ENCODE data around the gene ST3GAL6. TPM values are rescaled to one million over a fixed set of nuclear protein-coding genes. Genes with fewer than 3 reads are reported as not detected.

The ST3GAL6 gene
- total RNA-seq, 2 donors from 2014 or later = 22.2 to 36.3 TPM

DNA sequence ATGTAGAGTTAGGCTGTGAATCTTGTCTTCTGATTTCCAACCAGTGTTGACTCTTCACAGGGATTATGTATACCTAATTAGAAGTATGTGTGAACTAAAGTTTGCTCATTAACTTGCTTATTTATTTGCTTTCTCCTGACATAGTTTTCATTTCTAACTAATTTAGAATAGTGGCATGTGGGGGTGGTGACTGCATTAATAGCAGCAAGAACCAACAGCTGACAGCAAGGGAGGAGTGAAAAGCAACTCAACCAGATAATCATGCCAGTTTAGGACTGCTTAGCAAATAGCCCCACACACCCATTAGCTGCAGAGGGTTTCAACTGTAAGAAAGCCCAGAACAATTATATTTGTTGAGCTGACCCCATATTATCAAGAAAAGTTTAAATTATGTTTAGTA is 3.8 kb downstream of the ST3GAL6 start:
- intact Hi-C loops (cut with DNase I) = no loop called here
- no peak for ATAC-seq
- no peak for DNase-seq

- intact Hi-C loops (cut with DNase I) = no loop called here
- no peak for DNase-seq
- no peak for ATAC-seq
Observed at GRCh38 chr3:98768961-98769360, 5.8 kb downstream of the ST3GAL6 start.

GRCh38 chr3:98769448-98769847 is 6.3 kb downstream of the ST3GAL6 start:
- intact Hi-C loops (cut with DNase I) = no loop called here
- no peak for DNase-seq
- ATAC-seq = peak in 1 of 2 donors; percentile 60

DNA sequence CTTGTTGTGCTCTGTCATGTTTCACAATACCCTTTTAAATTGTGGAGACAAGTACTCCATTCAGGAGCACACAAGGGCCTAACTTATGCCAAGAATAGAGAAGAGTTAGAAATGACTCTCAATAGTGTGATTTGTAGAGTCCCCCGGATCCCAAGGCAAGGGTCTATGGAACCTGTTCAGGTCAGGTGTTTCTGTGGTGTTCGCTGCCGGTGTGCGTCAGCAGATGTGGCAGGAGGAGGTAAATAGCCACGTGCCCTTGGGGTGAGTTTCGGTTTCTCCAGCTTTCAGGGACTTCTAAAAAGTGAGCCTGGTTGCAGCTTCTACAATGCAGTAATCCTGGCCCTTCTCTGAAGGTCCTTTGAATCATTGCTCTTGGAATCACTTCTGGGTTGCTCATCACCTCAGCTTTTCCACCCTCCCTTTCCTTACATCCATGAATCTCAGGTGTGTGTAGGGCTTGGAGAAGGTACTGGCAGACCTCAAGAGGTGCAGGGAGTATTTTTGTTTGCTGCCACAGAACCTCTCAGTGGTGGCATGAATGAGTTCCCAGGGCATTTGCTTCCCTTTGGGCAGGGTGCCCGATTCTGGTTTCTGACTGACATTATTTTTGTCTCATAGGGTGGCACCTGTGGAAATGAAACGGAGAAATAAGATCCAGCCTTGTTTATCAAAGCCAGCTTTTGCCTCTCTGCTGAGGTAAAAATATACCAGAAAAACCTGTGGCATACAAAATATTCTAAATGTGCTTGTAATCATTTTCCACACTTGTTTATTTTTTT is 7.3 kb downstream of the ST3GAL6 start:
- peak; percentile 15 to 51 for ATAC-seq
- DNase-seq = no peak

GRCh38 chr3:98772022-98772421 is 8.9 kb downstream of the ST3GAL6 start:
- ATAC-seq (no peak), DNase-seq (no peak)
- intact Hi-C loops (cut with DNase I) = loop anchor here in 1 of 2 donors (10.0 kb wide), 1 partner anchor 47 kb away; no protein-coding TSS in a partner anchor

More for the DNA sequence above, 7.3 kb downstream of the ST3GAL6 start:
- intact Hi-C loops (cut with DNase I) = loop anchor here in 1 of 2 donors (10.0 kb wide), 1 partner anchor 46 kb away; no protein-coding TSS in a partner anchor

GRCh38 chr3:98775459-98776139 is 12.5 kb downstream of the ST3GAL6 start:
- ATAC-seq (no peak), DNase-seq (no peak)
- intact Hi-C loops (cut with DNase I) = loop anchor here in 1 of 2 donors (10.0 kb wide), 1 partner anchor 51 kb away; no protein-coding TSS in a partner anchor

DNA sequence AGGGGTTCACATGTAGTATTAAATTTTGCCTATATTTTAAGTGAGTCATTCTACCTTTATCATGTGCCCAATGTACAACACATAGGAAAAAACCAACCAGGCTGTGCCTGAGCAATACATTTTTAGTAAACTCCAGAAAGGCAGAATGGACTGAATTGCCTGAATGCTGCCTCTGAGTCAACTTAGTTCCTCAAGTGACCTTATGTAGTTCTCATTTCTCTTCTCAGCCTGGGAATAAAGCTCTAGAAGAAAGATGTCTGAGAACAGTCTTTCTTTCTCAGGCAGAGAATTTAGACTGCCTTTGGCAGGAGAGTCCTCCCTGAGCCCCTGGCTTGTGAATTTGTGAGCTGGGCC is 13.0 kb downstream of the ST3GAL6 start:
- no peak for ATAC-seq
- no peak for DNase-seq
- intact Hi-C loops (cut with DNase I) = loop anchor here in 1 of 2 donors (10.0 kb wide), 1 partner anchor 51 kb away; no protein-coding TSS in a partner anchor

GRCh38 chr3:98777286-98777685 is 14.1 kb downstream of the ST3GAL6 start:
- no peak for DNase-seq
- no peak for ATAC-seq
- intact Hi-C loops (cut with DNase I) = loop anchor here in 1 of 2 donors (10.0 kb wide), 1 partner anchor 52 kb away; no protein-coding TSS in a partner anchor

- intact Hi-C loops (cut with DNase I) = loop anchor here in 1 of 2 donors (10.0 kb wide), 1 partner anchor 53 kb away; no protein-coding TSS in a partner anchor
Observed at GRCh38 chr3:98777801-98778220, 14.7 kb downstream of the ST3GAL6 start.

DNA sequence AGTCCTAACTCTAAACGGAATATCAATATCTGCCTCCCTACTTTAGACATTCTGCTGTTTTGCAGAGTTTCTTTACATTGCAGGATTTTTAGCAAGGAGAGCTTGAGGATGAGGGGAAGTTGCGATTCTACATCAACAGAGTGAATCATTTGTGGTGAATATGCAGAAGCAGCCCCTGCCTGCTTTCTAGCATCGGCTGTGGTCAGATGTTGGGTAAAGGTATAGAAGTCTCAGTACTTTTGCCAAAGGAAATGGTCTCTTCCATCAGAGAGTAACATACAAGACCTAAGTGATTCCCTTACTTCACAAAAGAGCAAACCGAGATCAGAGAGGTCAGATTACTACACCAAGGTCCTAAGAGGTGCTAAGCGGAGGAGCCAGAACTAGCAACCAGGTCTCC is 15.2 kb downstream of the ST3GAL6 start:
- DNase-seq (no peak), ATAC-seq (peak in 1 of 2 donors; percentile 10)
- intact Hi-C loops (cut with DNase I) = loop anchor here in 1 of 2 donors (10.0 kb wide), 1 partner anchor 54 kb away; no protein-coding TSS in a partner anchor

More at GRCh38 chr3:98777801-98778220, 14.7 kb downstream of the ST3GAL6 start:
- ATAC-seq (peak in 1 of 2 donors; percentile 18), DNase-seq (no peak)

DNA sequence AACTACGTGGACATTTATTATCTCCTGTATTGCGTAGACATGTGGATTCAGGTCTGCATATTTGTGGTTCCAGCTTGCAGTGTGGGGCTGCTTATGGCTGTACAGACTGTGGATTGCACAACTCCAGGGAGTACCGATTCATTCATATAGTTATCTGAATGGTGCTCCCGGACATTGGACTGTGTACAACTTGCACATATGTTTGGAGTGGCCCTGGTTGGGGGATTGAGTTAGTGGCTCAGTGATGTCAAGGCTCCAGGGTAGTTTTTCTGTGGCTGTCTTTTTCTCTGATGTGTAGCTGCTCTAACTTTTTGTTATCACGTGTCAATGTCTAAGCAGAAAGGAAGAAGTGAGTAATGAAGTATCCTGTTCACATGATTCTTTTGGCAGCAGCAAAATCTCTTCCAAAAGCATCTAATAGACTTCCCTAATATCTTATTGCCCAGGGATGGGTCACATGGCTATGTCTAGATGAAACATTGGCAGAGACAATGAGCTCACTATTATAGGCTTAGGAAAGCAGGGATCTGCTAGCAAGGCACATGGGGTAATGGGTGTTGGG is 15.8 kb downstream of the ST3GAL6 start:
- intact Hi-C loops (cut with DNase I) = loop anchor here in 1 of 2 donors (10.0 kb wide), 1 partner anchor 54 kb away; no protein-coding TSS in a partner anchor
- DNase-seq (no peak), ATAC-seq (peak; percentile 80 to 83)

DNA sequence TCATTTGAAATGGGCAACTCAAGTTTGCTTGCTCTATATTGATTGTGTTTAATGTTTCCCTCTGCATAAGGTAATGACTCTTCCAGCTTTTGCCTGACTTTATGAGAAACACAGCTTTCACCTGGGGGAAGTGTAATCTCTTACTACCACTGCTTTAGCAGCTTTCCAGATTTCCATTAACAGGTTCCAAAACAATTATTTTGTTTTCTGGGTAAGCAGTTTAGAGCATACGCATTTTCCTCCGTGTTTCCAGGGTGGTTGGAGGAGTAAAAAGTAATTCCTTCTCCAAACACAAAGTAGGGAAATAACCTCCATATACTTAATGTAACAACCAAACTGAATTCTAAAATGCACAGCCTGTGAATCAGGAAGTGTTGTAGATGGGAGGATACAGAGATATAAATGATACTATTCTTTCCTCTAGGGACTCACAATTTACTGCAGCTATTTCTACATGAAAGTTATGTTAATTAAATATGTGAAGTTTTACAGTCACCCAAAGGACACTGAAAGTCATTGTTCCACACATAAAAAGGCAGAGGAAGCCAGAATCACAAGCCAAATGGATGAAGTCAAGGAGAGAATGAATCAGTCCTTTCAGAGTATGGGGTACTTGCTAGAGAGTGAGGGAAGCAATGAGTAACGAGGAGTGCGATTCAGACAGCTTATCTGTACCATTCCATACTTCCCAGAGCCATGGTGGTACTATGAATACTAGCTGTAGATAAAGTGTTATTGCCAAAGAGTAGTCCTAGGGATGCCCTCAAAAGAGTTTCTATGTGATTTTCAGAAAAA is 16.6 kb downstream of the ST3GAL6 start:
- DNase-seq (no peak), ATAC-seq (peak in 1 of 2 donors; percentile 31)
- intact Hi-C loops (cut with DNase I) = loop anchor here (10.0 kb wide), 2 partner anchors 45 to 55 kb away; no protein-coding TSS in a partner anchor

DNA sequence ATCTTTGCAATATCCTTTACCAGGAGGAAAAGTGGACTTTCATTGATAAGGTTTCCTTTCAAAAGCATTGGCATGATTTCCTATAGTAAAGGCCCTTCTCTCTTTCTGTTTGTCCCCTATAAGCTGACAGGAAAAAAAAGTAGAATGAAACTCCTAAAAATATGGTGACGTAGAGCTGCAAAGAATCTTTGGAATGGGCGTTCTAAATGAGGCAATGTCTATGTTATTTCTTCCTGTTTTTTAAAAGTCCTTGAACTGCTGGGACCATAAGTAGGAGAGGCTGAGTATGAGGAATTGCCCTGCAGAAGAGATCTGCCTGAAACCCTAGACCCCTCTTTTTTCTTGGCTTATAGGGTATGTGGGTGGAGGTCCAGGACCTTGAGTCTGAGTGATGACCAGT is 17.2 kb downstream of the ST3GAL6 start:
- DNase-seq = no peak
- ATAC-seq = no peak
- intact Hi-C loops (cut with DNase I) = loop anchor here in 1 of 2 donors (10.0 kb wide), 1 partner anchor 46 kb away; no protein-coding TSS in a partner anchor

- intact Hi-C loops (cut with DNase I) = loop anchor here in 1 of 2 donors (10.0 kb wide), 1 partner anchor 48 kb away; no protein-coding TSS in a partner anchor
- DNase-seq (no peak), ATAC-seq (no peak)
Observed at GRCh38 chr3:98782824-98783500, 19.8 kb downstream of the ST3GAL6 start.

GRCh38 chr3:98784042-98784441 is 20.9 kb downstream of the ST3GAL6 start:
- DNase-seq (no peak), ATAC-seq (peak; percentile 10 to 32)
- intact Hi-C loops (cut with DNase I) = loop anchor here in 1 of 2 donors (10.0 kb wide), 1 partner anchor 49 kb away; no protein-coding TSS in a partner anchor

DNA sequence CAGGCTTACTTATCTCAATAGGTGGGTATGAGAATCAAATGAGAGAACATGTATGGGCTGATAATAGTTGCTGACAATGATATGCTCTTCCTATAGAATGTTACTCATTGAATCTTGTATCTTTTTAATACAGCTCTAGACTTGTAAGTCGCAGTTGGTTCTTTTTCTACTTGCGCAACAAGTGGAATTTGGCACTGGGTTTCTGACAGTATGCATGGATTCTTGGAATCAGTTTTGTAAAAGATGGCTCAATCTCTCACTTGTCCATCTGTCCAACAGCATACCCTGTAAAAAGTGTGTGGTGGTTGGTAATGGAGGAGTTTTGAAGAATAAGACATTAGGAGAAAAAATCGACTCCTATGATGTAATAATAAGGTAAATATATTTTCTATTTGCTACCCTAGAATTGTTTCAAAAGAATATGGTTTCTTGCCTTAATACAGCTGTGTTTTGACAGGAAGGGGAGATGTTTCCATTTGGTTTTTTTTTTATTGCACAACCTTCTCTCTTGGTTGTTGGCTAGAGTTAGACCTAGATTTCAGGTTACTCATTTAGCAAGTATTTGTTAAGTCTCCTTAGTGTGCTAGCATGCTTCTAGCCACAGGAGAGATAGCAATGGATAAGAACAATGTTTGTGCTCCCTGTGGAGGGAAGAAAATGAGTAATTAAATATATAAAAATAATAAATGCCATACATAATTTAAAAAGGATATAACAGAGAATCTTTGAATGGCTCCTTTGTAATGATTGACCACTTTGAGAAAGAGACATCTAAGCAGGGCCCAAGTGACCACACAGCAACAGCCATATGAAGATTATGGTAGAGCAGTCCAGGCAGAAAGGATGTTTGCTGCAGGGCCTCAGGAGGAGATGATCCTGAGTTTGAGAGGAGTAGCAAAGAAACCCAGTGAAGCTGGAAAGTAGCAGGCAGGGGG is 21.8 kb downstream of the ST3GAL6 start:
- intact Hi-C loops (cut with DNase I) = loop anchor here in 1 of 2 donors (10.0 kb wide), 1 partner anchor 50 kb away; no protein-coding TSS in a partner anchor
- ATAC-seq = peak; percentile 42 to 87
- DNase-seq = no peak

Data from left cardiac atrium (tissue), 4 donors.